DOHH2 (cell line): Measurements from ENCODE around the gene TTF1.

Experiments used
- H3F3A ChIP-seq: fragments of 200-600 bp; sonication (generic), shearing (Covaris generic); 2 replicates; pipeline ENCODE4 v1.6.0; 2016; ENCODE audit warnings: antibody characterized with exemption, mild to moderate bottlenecking; ENCODE audit not compliant: control insufficient read depth, insufficient read depth
- H3K27ac ChIP-seq: fragments of 200-600 bp; sonication (generic); 2 replicates; pipeline ENCODE4 v1.5.1; 2014; ENCODE audit warnings: low read depth, mild to moderate bottlenecking, low read length, moderate library complexity
- H3K27me3 ChIP-seq: fragments of 200-600 bp; sonication (generic); 2 replicates; pipeline ENCODE4 v1.6.1; 2014; ENCODE audit warnings: mild to moderate bottlenecking, low read length, mixed read lengths; ENCODE audit not compliant: control insufficient read depth
- H3K36me3 ChIP-seq: fragments of 200-600 bp; sonication (generic); 2 replicates; pipeline ENCODE4 v1.6.1; 2014; ENCODE audit warnings: mild to moderate bottlenecking, low read length, moderate library complexity, mixed read lengths; ENCODE audit not compliant: control insufficient read depth
- H3K4me1 ChIP-seq: fragments of 200-600 bp; sonication (generic); 2 replicates; pipeline ENCODE4 v1.6.1; 2014; ENCODE audit warnings: mild to moderate bottlenecking, low read length, mixed read lengths; ENCODE audit not compliant: control insufficient read depth
- H3K4me2 ChIP-seq: fragments of 200-600 bp; sonication (generic); 2 replicates; pipeline ENCODE4 v1.6.0; 2014; ENCODE audit warnings: mild to moderate bottlenecking, low read length, moderate library complexity
- H3K4me3 ChIP-seq: fragments of 200-600 bp; sonication (generic); 2 replicates; pipeline ENCODE4 v1.5.1; 2014; ENCODE audit warnings: mild to moderate bottlenecking, low read length, mixed read lengths
- H3K79me2 ChIP-seq: fragments of 200-600 bp; sonication (generic); 2 replicates; pipeline ENCODE4 v1.6.1; 2014; ENCODE audit warnings: mild to moderate bottlenecking, low read length, mixed read lengths; ENCODE audit not compliant: control insufficient read depth
- H3K9me2 ChIP-seq: fragments of 200-600 bp; sonication (generic); replicated peaks from 2 replicates; pipeline ENCODE4 v1.6.1; 2014; ENCODE audit warnings: mild to moderate bottlenecking, low read length, mixed read lengths; ENCODE audit not compliant: control insufficient read depth
- H3K9me3 ChIP-seq: fragments of 200-600 bp; sonication (generic); 2 replicates; pipeline ENCODE4 v1.6.1; 2014; ENCODE audit warnings: antibody characterized with exemption, low read length, mixed read lengths; ENCODE audit not compliant: control insufficient read depth, insufficient read depth
- H4K20me1 ChIP-seq: fragments of 200-600 bp; sonication (generic); 2 replicates; pipeline ENCODE4 v1.6.0; 2014; ENCODE audit warnings: low read depth, mild to moderate bottlenecking, antibody characterized with exemption, low read length, moderate library complexity; ENCODE audit not compliant: control insufficient read depth, insufficient read depth
- EZH2phosphoT487 ChIP-seq: fragments of 200-600 bp; sonication (generic); IDR thresholded peaks from 2 replicates; pipeline ENCODE4 v1.6.1; 2017; ENCODE audit warnings: borderline replicate concordance, mild to moderate bottlenecking, antibody characterized with exemption, low read length, moderate library complexity, mixed read lengths
- TF ChIP-seq, protein P1 (sequence below): fragments of 200-600 bp; sonication (generic); IDR thresholded peaks from one replicate; pipeline ENCODE4 v1.5.1; 2014; ENCODE audit warnings: antibody characterized with exemption, mild to moderate bottlenecking, low read depth, low read length; ENCODE audit not compliant: poor library complexity, severe bottlenecking

Gene TTF1

DNA sequence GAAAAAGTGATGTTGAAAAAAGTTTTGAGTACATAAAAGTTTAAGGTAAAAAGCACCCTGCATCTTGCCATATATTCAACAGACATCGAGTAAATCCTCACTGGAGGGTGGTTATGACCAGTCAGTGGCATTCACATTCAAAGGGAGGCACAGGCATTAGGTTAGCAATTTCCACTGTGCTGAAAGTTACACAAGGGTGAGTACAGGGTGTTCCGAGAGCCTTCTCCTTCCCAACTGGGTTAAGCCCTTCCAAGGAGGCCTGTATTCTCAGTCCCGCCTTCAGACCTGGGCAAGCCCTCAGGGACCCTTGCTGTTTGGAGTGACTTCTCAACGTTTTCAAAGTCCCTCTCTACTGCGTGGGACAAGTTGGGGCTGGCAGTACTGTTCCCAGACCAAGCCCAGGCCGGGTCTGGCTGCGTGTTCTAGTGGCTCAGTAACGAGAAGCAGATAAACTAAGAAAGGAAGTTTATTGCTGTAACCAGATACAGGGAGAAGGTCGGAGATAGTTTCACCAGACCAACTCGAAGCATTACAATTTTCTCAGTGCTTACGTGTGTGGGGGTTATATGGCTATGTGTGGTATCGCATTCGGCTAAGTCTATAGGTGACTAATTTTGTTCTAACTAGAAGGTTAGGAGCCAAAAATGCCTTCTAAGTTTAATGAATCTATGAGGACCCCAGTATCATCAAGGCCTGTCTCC lies 38.9 kb downstream of the TTF1 start:
- no peak overlapping the region for H3K4me3 ChIP-seq
- H3K79me2 ChIP-seq = no peaks in the 10 kb centered on the region
- peaks cover 40% of the 10 kb centered on the region for H3K4me1 ChIP-seq

GRCh38 chr9:132366481-132366880 lies 40.2 kb downstream of the TTF1 start:
- TF ChIP-seq, protein P1, sequence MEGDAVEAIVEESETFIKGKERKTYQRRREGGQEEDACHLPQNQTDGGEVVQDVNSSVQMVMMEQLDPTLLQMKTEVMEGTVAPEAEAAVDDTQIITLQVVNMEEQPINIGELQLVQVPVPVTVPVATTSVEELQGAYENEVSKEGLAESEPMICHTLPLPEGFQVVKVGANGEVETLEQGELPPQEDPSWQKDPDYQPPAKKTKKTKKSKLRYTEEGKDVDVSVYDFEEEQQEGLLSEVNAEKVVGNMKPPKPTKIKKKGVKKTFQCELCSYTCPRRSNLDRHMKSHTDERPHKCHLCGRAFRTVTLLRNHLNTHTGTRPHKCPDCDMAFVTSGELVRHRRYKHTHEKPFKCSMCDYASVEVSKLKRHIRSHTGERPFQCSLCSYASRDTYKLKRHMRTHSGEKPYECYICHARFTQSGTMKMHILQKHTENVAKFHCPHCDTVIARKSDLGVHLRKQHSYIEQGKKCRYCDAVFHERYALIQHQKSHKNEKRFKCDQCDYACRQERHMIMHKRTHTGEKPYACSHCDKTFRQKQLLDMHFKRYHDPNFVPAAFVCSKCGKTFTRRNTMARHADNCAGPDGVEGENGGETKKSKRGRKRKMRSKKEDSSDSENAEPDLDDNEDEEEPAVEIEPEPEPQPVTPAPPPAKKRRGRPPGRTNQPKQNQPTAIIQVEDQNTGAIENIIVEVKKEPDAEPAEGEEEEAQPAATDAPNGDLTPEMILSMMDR = no peak
- no peak for TF ChIP-seq EZH2phosphoT487
- H3K36me3 ChIP-seq = no peaks in the 10 kb centered on the region
- peaks cover 14% of the 10 kb centered on the region; the same call in 1 of the 2 replicates for H3F3A ChIP-seq
- H3K4me2 ChIP-seq = no peak overlapping the region
- H3K4me1 ChIP-seq = peaks cover 43% of the 10 kb centered on the region
- H3K9me3 ChIP-seq = no peaks in the 10 kb centered on the region
- no peaks in the 10 kb centered on the region for H3K27me3 ChIP-seq
- H3K4me3 ChIP-seq = no peak overlapping the region
- no peaks in the 10 kb centered on the region for H3K79me2 ChIP-seq
- H3K9me2 ChIP-seq = no peaks in the 10 kb centered on the region
- no peaks in the 10 kb centered on the region for H4K20me1 ChIP-seq
- H3K27ac ChIP-seq = peak overlapping the region; percentile 44; the same call in 1 of the 2 replicates

More for the DNA sequence above, 38.9 kb downstream of the TTF1 start:
- Histone ChIP-seq H3K27ac (no peak overlapping the region), H3K9me3 (no peaks in the 10 kb centered on the region), H3K36me3 (no peaks in the 10 kb centered on the region), H3F3A (peaks cover 13% of the 10 kb centered on the region; the same call in 1 of the 2 replicates), H3K27me3 (no peaks in the 10 kb centered on the region), H3K9me2 (no peaks in the 10 kb centered on the region), H4K20me1 (no peaks in the 10 kb centered on the region), H3K4me2 (no peak overlapping the region)
- no peak for TF ChIP-seq EZH2phosphoT487
- TF ChIP-seq, protein P1 = no peak

DNA sequence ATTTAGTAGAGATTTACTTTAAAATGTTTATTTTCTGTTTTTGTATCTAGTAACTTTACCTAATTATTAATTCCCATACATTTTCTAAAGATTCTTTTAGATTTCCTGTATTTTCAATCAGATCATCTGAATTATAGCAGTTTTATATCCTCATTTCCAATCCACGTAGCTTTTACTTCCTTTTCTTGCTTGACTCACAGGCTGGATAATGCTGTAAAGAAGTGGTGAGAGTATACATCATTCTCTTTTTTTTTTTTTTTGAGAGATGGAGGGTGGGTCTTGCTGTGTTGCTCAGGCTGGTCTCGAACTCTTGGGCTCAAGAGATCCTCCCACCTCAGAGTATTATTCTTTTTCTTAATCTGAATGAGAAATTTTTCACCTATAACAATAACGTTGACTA lies 40.7 kb downstream of the TTF1 start:
- TF ChIP-seq, protein P1 = no peak
- TF ChIP-seq EZH2phosphoT487 = no peak
- Histone ChIP-seq H3K79me2 (no peaks in the 10 kb centered on the region), H3K27me3 (no peaks in the 10 kb centered on the region), H3K27ac (peak overlapping the region; percentile 44), H3K9me2 (no peaks in the 10 kb centered on the region), H3K4me1 (peaks cover 43% of the 10 kb centered on the region), H3F3A (peaks cover 14% of the 10 kb centered on the region; the same call in 1 of the 2 replicates), H3K4me3 (peak overlapping the region; percentile 8; the same call in 1 of the 2 replicates), H3K9me3 (no peaks in the 10 kb centered on the region), H3K4me2 (peak overlapping the region; percentile 55), H3K36me3 (no peaks in the 10 kb centered on the region), H4K20me1 (no peaks in the 10 kb centered on the region)
